K562 (cell line): ENCODE data around the gene WDFY2.

Experiments used
- ARID1B ChIP-seq: fragments of 450-650 bp; IDR thresholded peaks from 2 replicates; pipeline ENCODE4 v1.6.1; 2016; ENCODE audit warnings: antibody characterized with exemption, mild to moderate bottlenecking, inconsistent platforms
- ELF4 ChIP-seq: fragments of 450-650 bp; formaldehyde crosslinking; IDR thresholded peaks from 2 replicates; pipeline ENCODE4 v1.4.0; 2022; ENCODE audit warnings: missing genetic modification characterization
- FOXJ3 ChIP-seq: sonication (generic); formaldehyde crosslinking; IDR thresholded peaks from 2 replicates; pipeline ENCODE4 v1.4.0; 2020; ENCODE audit warnings: mild to moderate bottlenecking, missing genetic modification reagents
- HDAC2 ChIP-seq: fragments of 450-650 bp; IDR thresholded peaks from 2 replicates; pipeline ENCODE4 v1.6.1; 2016; ENCODE audit warnings: mild to moderate bottlenecking
- JUND ChIP-seq, 2 experiments: IDR thresholded peaks; 2 replicates in 1 of 2; 3 replicates in 1 of 2; pipeline ENCODE4 v1.6.1; 2011; ENCODE audit warnings: borderline replicate concordance in 2 of 2, low read depth in 2 of 2, low read length in 2 of 2, improper control_type of control experiment in 1 of 2, missing biosample characterization in 1 of 2, missing genetic modification characterization in 1 of 2, missing genetic modification reagents in 1 of 2
- NBN ChIP-seq: fragments of 450-650 bp; IDR thresholded peaks from 2 replicates; pipeline ENCODE4 v1.6.1; 2016; ENCODE audit warnings: low read depth, mild to moderate bottlenecking
- POLR2A ChIP-seq: fragments of 450-650 bp; conservative IDR thresholded peaks from 2 replicates; pipeline ENCODE4 v1.6.1; 2016
- POLR2AphosphoS5 ChIP-seq: IDR thresholded peaks from 2 replicates; pipeline ENCODE4 v1.6.1; 2011; ENCODE audit warnings: mild to moderate bottlenecking, low read depth, low read length, moderate library complexity; ENCODE audit not compliant: control insufficient read depth, insufficient read depth
- RFX1 ChIP-seq: fragments of 450-650 bp; IDR thresholded peaks from 2 replicates; pipeline ENCODE4 v1.6.1; 2016; ENCODE audit warnings: mild to moderate bottlenecking, moderate library complexity
- SP2 ChIP-seq: IDR thresholded peaks from 2 replicates; pipeline ENCODE4 v1.6.1; 2011; ENCODE audit warnings: mild to moderate bottlenecking, low read depth, low read length, moderate library complexity; ENCODE audit not compliant: poor library complexity, severe bottlenecking; ENCODE audit errors: extremely low read depth
- ZNF57 ChIP-seq: fragments of 450-650 bp; formaldehyde crosslinking; IDR thresholded peaks from 2 replicates; pipeline ENCODE4 v1.4.0; 2020; ENCODE audit warnings: mild to moderate bottlenecking, moderate library complexity
- ZNF76 ChIP-seq: fragments of 250-450 bp; sonication (Bioruptor Pico); IDR thresholded peaks from 2 replicates; pipeline ENCODE4 v1.4.0; 2020; ENCODE audit warnings: mild to moderate bottlenecking, moderate library complexity, borderline replicate concordance
- TF ChIP-seq, protein P1 (sequence below): sonication (generic); formaldehyde crosslinking; IDR thresholded peaks from 2 replicates; pipeline ENCODE4 v1.9.0; 2022; ENCODE audit warnings: mild to moderate bottlenecking, missing genetic modification reagents
- TF ChIP-seq, protein P2 (sequence below): sonication (generic); formaldehyde crosslinking; IDR thresholded peaks from 2 replicates; pipeline ENCODE4 v1.8.1; 2023; ENCODE audit warnings: mild to moderate bottlenecking, missing genetic modification reagents

DNA sequence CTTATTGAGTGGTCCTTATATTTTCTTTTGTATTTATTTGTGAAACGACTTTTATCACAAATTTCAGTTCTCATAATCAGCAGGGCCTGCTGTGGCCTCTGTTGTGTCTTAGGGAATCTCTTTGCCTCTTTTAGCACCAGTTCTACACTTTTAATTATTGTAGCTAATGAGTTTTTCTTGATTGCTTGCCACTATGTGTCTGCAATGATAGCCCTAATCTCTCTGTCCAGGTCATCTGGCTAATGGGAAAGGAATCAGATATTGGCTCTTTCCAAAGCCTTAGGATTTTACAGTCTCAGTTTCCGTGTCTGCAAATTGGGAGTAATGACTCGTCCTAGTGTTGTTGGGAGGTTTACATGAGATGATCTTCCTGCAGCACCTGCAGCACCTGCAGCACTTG lies 10.2 kb downstream of the WDFY2 start:
- no peak for TF ChIP-seq FOXJ3
- TF ChIP-seq ARID1B, result peak; percentile 38; the same call in 1 of the 2 replicates
- no peak for TF ChIP-seq POLR2A
- TF ChIP-seq, protein P1, sequence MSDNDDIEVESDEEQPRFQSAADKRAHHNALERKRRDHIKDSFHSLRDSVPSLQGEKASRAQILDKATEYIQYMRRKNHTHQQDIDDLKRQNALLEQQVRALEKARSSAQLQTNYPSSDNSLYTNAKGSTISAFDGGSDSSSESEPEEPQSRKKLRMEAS (CRISPR knock-in tag), result no peak
- no peak for TF ChIP-seq ZNF76 (CRISPR knock-in tag)
- TF ChIP-seq HDAC2, result no peak
- TF ChIP-seq ZNF57 (CRISPR knock-in tag), result no peak
- no peak for TF ChIP-seq POLR2AphosphoS5
- TF ChIP-seq ELF4 (CRISPR knock-in tag), result no peak
- no peak for TF ChIP-seq NBN
- TF ChIP-seq RFX1, result no peak
- TF ChIP-seq, protein P2, sequence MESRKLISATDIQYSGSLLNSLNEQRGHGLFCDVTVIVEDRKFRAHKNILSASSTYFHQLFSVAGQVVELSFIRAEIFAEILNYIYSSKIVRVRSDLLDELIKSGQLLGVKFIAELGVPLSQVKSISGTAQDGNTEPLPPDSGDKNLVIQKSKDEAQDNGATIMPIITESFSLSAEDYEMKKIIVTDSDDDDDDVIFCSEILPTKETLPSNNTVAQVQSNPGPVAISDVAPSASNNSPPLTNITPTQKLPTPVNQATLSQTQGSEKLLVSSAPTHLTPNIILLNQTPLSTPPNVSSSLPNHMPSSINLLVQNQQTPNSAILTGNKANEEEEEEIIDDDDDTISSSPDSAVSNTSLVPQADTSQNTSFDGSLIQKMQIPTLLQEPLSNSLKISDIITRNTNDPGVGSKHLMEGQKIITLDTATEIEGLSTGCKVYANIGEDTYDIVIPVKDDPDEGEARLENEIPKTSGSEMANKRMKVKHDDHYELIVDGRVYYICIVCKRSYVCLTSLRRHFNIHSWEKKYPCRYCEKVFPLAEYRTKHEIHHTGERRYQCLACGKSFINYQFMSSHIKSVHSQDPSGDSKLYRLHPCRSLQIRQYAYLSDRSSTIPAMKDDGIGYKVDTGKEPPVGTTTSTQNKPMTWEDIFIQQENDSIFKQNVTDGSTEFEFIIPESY (CRISPR knock-in tag), result no peak
- no peak for TF ChIP-seq SP2
- no peak for TF ChIP-seq JUND (IDR thresholded peaks at IDR 0.05; ENCODE audit: borderline replicate concordance, low read depth, low read length)
- TF ChIP-seq JUND (tag; IDR thresholded peaks at IDR 0.05; ENCODE audit: borderline replicate concordance, low read depth, low read length), result no peak
